Embryonic facial prominence (tissue), 1 donor: ENCODE results near the gene HSPG2.

Experiments used
- DNase-seq: peaks from one replicate; pipeline ENCODE4 v3.0.0-alpha.2; 2016; ENCODE audit errors: extremely low spot score

HSPG2 gene

DNA sequence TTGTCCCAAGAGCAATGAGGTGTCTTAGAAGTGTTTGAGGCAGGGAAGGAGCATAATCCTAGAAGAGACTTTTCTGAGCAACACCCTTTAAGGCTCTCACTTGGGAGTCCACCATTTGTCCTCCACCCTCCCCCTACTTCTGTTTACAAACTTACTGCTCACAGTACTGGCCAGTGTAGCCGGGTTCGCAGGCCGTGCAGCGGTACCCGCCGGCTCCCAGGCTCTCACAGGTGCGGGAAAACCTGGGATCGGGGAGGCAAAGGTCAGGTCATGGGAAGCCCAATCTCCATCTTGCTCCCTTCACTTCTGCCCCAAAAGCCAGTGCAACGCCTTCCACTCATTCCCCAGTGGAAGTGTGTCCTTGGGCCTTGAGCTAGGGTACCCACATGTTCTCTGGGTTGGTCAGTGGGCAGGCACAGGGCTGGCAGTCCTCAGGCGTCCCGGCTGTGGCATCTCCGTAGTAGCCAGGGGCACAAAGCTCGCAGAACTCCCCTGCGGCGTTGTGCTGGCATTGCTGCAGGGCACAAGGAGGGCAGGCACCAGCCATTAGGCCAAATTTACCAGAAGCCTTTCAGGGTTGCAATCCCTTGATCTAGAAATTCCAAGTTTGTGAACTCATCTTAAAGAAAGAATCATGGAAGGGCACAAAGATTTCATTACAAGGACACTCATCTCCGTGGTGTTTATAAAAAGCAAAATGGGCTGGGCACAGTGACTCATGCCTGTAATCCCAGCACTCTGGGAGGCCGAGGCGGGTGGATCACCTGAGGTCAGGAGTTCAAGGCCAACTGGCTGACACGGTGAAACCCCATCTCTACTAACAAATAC is 75.3 kb downstream of the HSPG2 start:
- no peak for DNase-seq

DNA sequence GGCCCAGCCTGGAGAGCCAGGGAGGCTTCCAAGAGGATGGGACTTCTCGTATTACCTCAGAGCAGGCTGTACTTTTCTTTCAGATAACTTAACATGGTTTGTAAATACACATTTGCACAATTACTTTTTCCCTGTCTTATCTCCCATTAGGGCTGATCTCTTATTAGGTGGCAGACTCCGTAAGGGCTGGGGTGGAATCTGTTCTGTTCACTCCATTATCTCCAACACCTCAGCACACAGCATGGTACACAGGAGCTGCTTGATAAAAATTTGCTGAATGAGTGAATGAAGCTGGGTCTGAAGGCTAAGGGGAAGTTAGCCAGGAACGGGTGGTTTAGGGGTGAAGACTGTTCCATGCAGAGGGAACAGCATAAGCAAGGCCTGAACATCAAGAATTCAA is 76.1 kb downstream of the HSPG2 start:
- no peak for DNase-seq

DNA sequence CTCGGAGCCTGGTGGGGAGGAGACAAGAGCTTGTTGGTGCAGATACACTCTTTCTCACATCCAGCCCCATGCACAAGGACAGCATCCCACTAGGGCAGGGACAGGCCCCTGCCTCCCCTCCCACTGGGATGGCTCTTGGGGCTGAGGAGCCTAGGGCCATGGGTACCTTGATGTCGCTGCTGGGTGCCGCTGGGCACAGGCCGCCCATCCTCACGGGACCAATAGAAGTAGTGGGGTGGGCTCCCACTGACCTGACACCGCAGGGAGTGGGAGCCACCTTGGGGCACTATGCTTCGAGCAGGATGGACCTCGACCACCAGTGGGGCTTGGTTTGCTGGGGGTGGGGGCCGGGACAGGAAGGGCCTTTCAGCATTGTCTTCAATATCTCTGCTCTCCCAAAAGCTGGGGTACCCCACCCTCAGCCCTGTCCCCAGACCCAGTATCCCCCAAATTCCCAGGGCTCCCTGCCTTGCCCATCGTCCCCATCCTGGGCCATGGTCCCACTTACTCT is 77.4 kb downstream of the HSPG2 start:
- DNase-seq, result no peak

DNA sequence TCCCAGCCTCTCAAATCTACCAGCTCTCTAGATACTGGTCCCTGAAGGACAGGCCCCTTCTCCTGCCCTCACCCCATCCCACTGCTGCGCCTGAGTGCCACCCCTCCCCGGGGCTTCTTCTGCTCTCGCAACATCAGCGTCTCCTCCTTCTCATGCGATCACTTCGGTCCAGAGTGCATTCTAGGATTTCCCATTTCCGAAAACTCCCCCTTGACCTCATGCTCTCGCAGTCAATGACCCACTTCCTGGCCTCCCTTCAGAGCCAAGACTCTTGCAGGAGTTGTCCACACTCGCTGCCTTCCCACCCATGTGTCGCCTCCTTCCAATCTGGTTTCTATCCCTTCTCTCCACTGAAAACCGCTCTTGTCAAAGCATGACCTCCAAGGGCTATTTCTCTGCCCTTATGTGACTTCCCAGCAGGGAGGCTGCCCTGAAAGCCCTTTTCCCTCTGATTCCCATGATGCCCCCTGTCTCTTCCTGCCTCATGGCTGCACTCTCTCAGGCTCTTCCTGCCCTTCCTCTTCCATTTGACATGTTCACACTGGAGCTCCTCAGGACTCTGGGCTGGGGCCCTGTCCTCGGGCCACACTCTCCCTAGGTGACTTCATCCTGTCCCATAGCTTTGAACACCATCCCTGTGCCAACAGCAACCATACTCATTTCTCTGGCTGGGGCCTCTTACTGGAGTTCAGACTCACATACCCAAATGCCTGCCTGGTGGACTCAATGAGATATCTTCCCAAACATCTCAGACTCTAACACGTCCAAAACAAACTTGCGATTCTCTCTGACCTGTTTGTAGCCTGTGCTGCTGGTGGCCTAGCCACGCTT is 79.1 kb downstream of the HSPG2 start:
- DNase-seq, result no peak

DNA sequence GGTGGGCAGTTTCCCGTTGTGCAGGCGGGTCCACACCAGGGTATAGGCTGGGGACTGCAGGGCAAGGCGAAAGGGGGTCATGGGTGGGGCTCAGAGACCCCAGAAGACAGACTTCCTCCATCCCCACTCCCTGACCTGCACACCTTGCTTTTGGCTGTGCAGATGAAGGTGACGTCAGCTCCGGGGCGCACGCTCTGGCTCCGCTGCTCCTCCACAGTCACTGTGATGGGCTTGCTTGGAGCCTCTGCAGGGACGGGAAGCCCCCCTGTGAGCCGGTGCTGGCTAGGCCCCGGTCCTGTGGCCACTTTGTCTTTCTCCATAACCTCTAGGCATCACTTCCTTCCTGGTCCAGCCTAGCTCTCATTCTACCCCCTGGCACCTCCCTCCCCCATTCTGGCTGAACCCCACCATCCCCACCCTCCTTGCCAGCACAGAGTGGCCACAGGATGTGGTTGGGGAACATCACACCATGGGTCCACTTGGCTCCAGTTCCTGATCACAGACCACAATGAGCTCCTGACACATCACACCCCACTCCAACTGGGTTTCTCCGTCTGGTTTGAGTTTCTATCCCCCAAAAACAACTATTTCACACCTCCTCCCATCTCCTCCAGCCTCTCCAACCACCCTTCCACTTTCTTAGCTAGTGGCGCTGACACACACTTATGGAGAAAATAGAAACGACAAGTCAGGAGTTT is 79.8 kb downstream of the HSPG2 start:
- no peak for DNase-seq

DNA sequence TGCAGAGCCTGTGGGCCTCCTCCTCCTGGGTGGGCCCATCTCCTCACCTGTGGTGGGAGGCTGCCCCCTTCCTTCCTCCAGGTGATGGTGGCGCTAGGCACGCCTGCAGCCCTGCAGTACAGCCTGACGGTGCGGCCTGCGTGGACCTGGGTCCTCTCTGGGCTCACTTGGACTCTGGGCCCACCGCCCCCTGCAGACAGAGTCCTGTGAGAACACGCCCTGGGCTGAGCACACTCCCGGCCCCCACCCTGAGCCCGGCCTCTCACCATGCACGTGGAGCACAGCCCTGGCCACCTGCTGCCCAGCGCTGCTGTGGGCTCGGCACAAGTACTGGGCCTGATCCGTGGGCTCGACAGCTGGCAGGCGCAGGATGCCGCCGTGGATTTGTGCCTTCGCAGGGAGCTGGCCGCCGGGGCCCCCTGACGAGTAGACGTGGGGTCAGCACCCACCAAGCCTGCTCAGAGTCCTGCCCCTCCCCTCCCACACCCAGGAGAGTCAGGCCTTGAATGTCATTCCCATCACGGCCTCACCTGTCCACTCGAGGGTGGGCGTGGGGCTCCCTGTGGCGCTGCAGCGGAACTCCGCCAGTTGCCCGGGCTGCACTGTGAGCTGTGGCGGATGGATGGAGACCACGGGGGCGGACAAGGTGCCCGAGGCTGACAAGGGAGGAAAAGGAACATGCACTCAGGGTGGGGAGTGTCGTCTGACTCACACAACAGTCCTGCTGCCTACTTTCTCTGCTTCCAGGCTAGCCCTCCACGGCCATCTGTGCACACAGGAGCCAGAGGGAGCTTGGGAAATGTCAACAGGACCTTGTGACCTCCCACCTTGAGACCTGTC is 81.6 kb downstream of the HSPG2 start:
- no peak for DNase-seq

DNA sequence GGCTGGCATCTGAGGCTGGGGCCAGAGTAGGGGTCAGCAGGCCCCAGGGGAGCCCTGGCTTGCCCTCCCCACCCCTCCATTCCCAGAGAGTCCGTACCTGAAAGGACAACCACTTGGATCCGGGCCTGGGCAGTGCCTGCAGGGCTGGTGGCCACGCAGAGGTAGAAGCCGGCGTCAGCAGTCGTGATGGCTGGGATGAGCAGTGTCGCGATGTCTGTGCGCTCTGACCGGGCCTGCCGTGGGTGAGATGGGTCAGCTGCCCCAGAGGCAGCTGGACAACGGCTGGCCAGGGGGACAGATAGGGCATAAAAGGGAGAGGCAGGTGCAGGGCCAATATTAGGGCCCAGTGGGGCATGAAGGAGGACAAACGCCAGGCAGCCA is 82.4 kb downstream of the HSPG2 start:
- no peak for DNase-seq

DNA sequence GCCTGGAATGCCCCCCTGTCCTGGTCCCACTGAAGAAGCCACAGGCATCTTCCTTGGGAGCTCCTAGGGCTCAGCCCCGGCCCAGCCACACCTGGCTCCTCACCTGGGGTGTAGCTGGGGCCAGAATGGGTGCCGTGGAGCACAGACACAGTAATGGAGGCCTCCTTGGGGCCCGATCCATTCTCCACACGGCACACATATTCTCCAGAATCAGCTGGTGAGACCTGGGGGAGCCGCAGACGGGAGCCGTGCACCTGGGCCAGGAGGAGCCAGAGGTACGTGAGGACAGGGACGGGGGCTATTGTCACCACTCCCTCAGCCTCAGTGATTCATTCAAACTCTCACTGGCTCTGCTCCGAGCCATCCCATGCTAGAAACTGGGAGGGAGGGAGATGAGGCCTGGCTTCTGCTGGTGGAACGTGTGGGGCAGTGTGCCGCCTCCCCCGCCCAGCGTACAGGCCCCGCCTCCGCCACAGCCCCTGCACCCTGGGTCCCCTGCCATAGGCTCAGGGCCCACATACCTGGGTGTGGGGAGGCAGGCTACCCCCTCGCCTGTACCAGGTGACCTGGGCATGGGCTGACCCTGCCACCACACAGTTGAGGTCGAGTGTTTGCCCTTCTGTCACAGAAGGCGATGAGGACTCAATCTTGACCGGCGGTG is 82.9 kb downstream of the HSPG2 start:
- DNase-seq, result no peak

DNA sequence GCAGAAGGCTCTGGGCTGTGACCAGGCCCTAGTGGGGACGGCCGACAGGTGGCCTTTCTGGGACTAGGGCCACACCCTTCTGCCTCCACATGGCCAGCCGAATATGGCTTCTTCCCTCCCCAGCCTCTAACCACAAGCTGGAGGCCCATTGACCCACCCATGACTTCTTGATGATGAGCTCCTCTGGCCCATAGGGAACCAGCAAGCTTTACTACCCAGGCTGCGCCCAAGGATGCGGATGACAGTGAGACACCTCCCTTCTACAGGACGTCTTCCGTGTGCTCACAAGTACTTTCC is 84.0 kb downstream of the HSPG2 start:
- no peak for DNase-seq

DNA sequence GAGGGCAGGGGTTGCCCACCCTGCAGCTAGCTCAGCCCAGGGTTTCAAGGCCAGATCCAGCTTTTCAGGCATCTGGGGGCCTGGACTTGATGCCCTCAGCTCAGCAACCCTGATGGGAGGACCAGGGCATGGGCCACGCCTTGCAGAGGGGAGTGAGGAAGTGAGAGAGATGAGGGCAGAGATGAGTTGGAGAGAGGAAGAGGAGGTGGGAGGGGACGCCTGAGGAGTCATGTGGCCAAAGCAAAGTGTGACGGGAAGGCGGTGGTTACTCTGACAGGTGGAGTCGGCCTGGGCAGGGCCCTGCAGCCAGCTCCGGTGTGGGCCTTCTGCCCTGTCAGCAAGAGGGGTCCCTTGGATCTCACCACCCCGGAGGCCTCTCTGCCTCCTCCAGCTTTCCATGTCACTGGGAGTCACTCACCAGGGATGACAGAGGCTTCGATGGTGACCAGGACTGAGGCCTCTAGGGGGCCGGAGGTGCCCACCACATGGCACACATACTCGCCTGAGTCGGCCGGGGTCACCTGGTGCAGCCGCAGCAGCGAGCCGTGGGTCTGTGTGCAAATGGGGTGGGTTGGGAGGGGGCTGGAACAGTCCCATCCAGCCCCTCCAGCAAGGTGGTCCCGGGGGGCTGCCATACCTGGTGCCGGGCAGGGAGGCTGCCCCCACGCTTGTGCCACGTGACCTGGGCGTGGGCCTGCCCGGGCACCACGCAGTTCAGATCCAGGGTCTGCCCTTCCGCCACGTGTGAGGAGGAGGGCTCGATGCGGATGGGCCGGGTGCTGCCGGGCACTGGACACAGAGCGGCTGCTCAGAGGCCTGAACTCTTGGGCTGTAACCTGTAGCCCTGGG is 84.6 kb downstream of the HSPG2 start:
- DNase-seq, result no peak

DNA sequence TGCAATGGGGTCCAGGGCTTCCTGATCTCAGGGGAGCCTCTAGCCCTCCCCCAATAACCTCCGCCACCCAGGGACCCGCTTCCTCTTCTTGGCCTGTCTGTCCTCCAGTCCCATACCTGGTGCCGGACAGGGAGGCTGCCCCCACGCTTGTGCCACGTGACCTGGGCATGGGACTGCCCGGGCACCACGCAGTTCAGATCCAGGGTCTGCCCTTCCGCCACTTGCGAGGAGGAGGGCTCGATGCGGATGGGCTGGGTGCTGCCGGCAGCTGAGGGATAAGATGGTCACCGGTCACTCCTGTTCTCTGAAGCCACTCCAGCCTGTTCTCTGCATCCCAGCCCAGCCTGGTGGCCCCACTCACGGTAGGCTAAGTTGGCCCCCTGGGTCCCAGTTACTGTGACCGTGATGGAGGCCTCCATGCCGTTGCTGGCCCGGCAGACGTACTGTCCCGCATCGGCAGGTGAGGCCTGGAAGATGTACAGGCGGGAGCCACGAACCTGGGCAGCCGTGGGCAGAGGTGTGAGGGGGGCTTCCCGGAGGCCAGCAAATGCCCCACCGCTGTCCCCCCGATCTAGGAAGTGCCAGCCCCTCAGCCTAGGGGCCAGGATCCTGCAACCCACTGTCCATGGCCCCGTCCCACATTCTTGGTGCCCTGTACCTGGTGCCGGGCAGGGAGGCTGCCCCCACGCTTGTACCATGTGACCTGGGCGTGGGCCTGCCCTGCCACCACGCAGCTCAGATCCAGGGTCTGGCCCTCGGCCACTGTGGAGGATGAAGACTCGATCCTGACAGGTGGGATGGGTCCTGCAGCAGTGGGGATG is 85.5 kb downstream of the HSPG2 start:
- DNase-seq, result no peak

DNA sequence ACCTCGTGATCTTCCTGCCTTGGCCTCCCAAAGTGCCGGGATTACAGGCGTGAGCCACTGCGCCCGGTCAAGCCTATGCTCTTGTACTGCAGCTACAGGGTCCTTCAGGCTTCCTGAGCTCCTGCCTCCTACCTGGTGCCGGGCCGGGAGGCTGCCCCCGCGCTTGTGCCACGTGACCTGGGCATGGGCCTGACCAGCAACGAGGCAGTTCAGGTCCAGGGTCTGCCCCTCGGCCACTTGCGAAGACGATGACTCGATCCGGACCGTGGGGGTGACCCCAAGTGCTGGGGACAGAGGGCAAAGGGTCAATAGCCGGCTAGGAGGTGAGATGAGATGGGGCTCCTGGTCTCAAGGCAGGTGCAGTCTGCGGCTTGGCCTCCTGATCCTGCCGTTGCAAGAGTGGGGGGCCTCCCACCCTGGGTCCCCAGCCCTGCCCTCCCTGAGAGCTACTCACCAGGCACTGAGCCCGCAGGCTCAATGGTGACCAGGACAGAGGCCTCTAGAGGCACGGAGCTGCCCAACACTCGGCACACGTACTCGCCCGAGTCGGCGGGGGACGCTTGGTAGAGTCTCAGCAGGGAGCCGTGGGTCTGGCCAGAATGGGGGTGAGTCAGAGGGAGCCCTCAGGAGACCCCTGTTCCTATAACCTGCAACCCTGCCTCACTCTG is 87.1 kb downstream of the HSPG2 start:
- no peak for DNase-seq

DNA sequence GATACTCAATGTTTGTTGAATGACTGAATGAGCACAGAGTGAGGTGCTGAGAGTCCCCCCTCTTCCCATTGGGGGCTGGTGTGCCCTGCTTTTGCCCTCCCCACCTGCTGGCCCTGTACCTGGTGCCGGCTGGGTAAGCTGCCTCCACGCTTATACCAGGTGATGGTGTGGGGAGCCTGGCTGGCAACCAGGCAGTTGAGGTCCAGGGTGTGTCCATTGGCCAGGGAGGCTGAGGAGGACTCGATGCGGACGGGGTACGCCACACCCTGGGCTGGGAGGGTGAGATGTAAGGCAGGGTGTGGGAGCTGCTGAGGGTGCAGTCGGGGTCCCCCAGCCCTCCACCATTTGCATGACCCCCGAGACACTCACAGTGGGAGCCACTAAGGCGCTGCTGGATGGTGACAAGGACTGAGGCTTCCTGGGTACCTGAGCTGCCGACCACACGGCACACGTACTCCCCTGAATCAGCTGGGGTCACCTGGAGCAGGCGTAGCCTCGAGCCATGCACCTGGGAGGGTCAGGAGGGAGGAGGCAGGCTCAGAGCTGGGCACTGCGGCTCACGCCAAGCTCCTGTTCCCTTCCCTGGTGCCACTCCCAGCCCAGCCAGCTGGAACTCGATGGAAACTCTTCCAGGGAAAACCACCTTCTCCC is 88.5 kb downstream of the HSPG2 start:
- DNase-seq, result no peak

DNA sequence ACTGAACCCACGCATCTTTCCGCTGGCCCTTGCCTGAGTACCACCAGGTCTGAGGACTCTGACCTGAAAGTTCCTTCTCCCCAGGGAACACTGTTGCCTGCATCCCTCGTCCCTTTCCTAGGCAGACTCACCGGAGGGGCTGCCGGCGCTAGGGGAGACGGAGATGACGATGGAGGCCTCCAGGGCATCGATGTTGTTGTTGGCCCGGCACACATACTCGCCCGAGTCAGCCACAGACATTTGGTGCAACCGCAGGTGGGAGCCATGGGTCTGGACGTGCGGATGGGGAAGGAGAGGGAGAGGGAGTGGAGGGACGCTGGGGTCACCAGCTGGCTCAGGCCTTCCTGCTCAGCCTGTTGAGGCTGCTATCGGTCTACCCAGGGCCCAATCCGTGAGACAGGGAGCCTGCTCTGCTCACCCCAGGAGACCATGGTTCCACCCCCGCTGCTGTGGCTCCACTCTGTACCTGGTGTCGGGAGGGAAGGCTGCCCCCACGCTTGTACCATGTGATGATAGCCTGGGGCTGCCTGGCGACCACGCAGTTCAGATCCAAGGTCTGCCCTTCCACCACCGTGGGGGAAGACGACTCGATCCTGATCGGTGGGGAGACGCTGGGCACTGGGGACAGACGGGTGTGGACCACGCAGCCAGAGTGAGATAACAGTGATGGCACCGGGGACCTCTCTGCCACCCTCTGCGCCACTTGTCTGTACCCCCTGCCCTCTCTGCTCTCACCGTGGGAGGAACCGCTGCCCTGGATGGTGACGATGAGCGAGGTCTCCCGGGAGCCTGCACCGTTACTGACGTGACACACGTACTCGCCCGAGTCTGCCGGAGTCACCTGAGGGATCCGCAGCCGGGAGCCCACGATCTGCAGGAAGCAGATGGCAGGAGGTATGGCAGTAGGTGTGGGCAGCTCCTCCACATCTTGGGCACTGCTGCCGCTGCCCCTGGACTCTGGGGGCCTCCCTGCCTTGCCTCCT is 89.6 kb downstream of the HSPG2 start:
- no peak for DNase-seq

DNA sequence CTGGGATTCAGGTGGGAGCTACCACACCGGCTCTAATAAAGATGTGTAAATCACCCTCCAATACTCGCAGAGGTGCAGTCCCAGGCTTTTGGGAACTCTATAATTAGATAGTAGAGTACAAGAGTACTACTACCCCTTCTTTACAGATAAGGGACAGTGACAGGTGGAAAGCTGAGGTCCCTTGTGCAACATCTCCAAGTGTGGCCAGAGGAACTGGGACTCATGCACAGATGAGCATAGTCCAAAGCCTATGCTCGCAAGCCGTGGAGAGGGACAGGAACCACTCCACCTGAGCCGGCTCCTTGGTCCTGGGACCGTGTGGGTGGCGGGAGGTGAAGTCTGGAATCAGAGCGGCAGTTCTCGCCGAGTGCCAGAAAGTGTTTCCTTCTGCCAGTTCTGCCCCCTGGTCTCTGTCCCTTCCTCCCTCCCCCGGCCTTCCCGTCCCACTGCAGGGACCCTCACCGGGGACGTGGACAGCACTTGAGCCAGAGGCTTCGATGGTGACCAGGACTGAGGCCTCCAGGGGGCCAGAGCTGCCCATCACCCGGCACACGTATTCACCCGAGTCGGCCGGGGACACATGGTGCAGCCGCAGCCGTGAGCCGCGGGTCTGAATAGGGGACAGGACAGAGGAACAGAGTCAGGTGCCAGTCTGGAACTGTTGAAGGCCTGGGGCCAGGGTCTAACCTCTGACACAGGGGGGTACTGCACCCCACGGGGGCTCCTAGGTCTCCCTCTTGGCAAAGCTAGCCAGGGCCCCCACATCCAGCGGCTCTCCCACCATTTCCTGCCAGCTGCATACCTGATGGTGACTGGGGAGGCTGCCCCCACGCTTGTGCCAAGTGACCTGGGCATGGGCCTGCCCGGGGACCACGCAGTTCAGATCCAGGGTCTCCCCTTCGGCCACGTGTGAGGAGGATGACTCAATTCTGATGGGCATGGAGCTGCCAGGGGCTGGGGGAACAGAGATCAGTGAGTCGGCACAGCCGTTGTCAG is 91.2 kb downstream of the HSPG2 start:
- no peak for DNase-seq

DNA sequence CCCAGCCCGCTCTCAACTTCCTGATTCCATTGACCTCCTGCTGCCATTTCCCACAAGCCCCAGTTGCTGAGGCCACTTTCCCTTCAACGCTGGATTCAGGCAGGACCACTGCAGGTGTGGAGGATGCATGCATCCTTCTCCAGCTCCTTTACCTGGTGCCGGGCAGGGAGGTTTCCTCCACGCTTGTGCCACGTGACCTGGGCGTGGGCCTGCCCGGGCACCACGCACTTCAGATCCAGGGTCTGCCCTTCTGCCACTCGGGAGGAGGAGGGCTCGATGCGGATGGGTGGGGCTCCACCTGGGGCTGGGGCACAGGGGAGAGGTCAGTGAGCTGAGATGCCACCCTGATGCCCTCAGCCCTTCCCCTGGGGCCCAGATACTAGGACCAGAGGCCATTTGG is 93.1 kb downstream of the HSPG2 start:
- no peak for DNase-seq
